ENCODE results near the gene CAMKK2. TPM values are rescaled to one million over a fixed set of nuclear protein-coding genes. Genes with fewer than 3 reads are reported as not detected.

CAMKK2 gene
- total and polyA plus RNA-seq, 2 of the 4 experiments (the other 2 are of a cell fraction) = 15.2 to 24.7 TPM

GRCh38 chr12:121255433-121255832 is 41.1 kb downstream of the CAMKK2 start:
- WGBS, 2 experiments (ENCODE audit: extremely low coverage in 2 of 2, insufficient read length in 1 of 2) = no CpG with 5 or more reads among the region's 9 CpGs
- TF ChIP-seq SMC3 (IDR thresholded peaks at IDR 0.05; ENCODE audit: low read depth, low read length) (no peak), MAZ (IDR thresholded peaks at IDR 0.05; ENCODE audit: borderline replicate concordance, low read depth, low read length) (no peak), BHLHE40 (IDR thresholded peaks at IDR 0.05; ENCODE audit: low read depth, low read length) (no peak), MXI1 (IDR thresholded peaks at IDR 0.05; ENCODE audit: borderline replicate concordance, low read depth, low read length) (no peak), USF2 (IDR thresholded peaks at IDR 0.05; ENCODE audit: low read depth, low read length) (no peak), RAD21 (IDR thresholded peaks at IDR 0.05; ENCODE audit: low read length) (no peak), POLR2A (IDR thresholded peaks at IDR 0.05; ENCODE audit: low read depth, low read length) (no peak), RCOR1 (IDR thresholded peaks at IDR 0.05; ENCODE audit: insufficient replicate concordance, low read length) (no peak), FOS (IDR thresholded peaks at IDR 0.05; ENCODE audit: low read depth, low read length) (no peak), NFE2L2 (IDR thresholded peaks at IDR 0.05; ENCODE audit: low read depth, low read length) (no peak), RFX5 (IDR thresholded peaks at IDR 0.05; ENCODE audit: low read depth, low read length) (no peak), CEBPB (IDR thresholded peaks at IDR 0.05; ENCODE audit: low read depth, low read length) (no peak)
- TF ChIP-seq, protein P1, sequence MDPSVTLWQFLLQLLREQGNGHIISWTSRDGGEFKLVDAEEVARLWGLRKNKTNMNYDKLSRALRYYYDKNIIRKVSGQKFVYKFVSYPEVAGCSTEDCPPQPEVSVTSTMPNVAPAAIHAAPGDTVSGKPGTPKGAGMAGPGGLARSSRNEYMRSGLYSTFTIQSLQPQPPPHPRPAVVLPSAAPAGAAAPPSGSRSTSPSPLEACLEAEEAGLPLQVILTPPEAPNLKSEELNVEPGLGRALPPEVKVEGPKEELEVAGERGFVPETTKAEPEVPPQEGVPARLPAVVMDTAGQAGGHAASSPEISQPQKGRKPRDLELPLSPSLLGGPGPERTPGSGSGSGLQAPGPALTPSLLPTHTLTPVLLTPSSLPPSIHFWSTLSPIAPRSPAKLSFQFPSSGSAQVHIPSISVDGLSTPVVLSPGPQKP (IDR thresholded peaks at IDR 0.05; ENCODE audit: borderline replicate concordance, low read depth, low read length) = no peak
- no TSS peak for BruUV-seq (replicated peaks)
- ChIA-PET CTCF (no interaction called here), POLR2A (ENCODE audit: unreplicated experiment) (no interaction called here)
- Histone ChIP-seq H3K4ac (ENCODE audit: low read depth, low read length) (no peak overlapping the region), H3K14ac (replicated peaks; ENCODE audit: low read depth, low read length) (no peak overlapping the region), H2BK120ac (ENCODE audit: low read depth, low read length) (no peak overlapping the region), H3K18ac (ENCODE audit: low read depth, low read length) (no peak overlapping the region), H4K91ac (ENCODE audit: insufficient read depth, low read depth, low read length) (no peak overlapping the region), H2AK5ac (ENCODE audit: low read depth, low read length) (no peak overlapping the region), H3K9me1 (ENCODE audit: insufficient read depth, low read length) (peaks cover 11% of the 10 kb centered on the region; the same call in 1 of the 2 replicates), H3K4me2 (ENCODE audit: low read depth, low read length) (no peak overlapping the region), H3K56ac (ENCODE audit: extremely low read depth, insufficient read depth, low read length) (no peak overlapping the region), H3K4me1 (ENCODE audit: control insufficient read depth, insufficient read depth, low read length) (no peaks in the 10 kb centered on the region), H2AK9ac (replicated peaks; ENCODE audit: low read depth, low read length, poor library complexity) (no peak overlapping the region), H3K79me1 (ENCODE audit: low read depth in 1 of 2, low read length in 2 of 2) (no peaks in the 10 kb centered on the region), H4K8ac (ENCODE audit: low read depth in 2 of 2, low read length in 2 of 2) (no peak overlapping the region), H2AFZ (replicated peaks; ENCODE audit: low read length, poor library complexity) (no peak overlapping the region), H2BK15ac (ENCODE audit: low read depth, low read length) (no peak overlapping the region), H2BK20ac (ENCODE audit: low read depth, low read length) (no peak overlapping the region), H3K9me3 (ENCODE audit: control insufficient read depth, insufficient read depth, low read length) (no peaks in the 10 kb centered on the region), H3K23ac (ENCODE audit: low read depth, low read length) (no peak overlapping the region), H3K9ac (ENCODE audit: low read depth, low read length) (no peak overlapping the region), H2BK5ac (ENCODE audit: low read depth, low read length, poor library complexity, severe bottlenecking) (no peak overlapping the region), H4K20me1 (ENCODE audit: insufficient read depth, low read length) (no peaks in the 10 kb centered on the region), H3K4me3 (ENCODE audit: insufficient read depth, low read depth, low read length) (no peak overlapping the region), H3K36me3 (ENCODE audit: control insufficient read depth, insufficient read depth, low read length) (peaks cover 42% of the 10 kb centered on the region), H3K27me3 (ENCODE audit: control insufficient read depth, insufficient read depth, low read length) (no peaks in the 10 kb centered on the region), H3K27ac (ENCODE audit: insufficient read depth, low read length) (no peak overlapping the region), H4K5ac (ENCODE audit: low read depth, low read length) (no peak overlapping the region)
- in situ Hi-C loops (cut with MboI; ENCODE audit: low sequenced_read_pairs) = no loop called here
- dilution Hi-C loops (cut with HindIII; ENCODE audit: low sequenced_read_pairs, unreplicated experiment) = no loop called here
- ATAC-seq (ENCODE audit: low read depth) (no peak), DNase-seq (no peak)
- intact Hi-C loops (cut with micrococcal nuclease) = no loop called here
